T follicular helper cell (primary cell): Measurements from ENCODE around the gene CCNDBP1.
"Not testable (repeated sequence)": the region's sequence is repeated elsewhere in the genome, so short reads cannot be mapped to it uniquely, and the experiment has no call there.

Experiments
- DNase-seq: peaks from one replicate; pipeline ENCODE4 v3.0.0-alpha.2; 2020; ENCODE audit warnings: low read depth

Gene CCNDBP1

GRCh38 chr15:43215961-43216360 lies 30.8 kb downstream of the CCNDBP1 start:
- no peak for DNase-seq

- no peak for DNase-seq
Measured at GRCh38 chr15:43218908-43219706, 33.9 kb downstream of the CCNDBP1 start.

GRCh38 chr15:43219929-43220928 lies 35.0 kb downstream of the CCNDBP1 start:
- DNase-seq = no peak

GRCh38 chr15:43220991-43221403 lies 35.8 kb downstream of the CCNDBP1 start, which contains the start of gene EPB42:
Gene EPB42 (minus strand): TSS chr15:43221018. CDS start chr15:43220825, 193 bp downstream.
- no peak for DNase-seq

- no peak for DNase-seq
Measured at GRCh38 chr15:43221422-43221821, 36.2 kb downstream of the CCNDBP1 start.

GRCh38 chr15:43225201-43225949 lies 40.2 kb downstream of the CCNDBP1 start:
- peak; percentile 15 for DNase-seq

- DNase-seq = not testable (repeated sequence)
Measured at GRCh38 chr15:43225950-43226255, 40.7 kb downstream of the CCNDBP1 start.

- no peak for DNase-seq
Measured at GRCh38 chr15:43226436-43227305, 41.5 kb downstream of the CCNDBP1 start.

GRCh38 chr15:43229977-43230376 lies 44.8 kb downstream of the CCNDBP1 start:
- DNase-seq = no peak

GRCh38 chr15:43230640-43231115 lies 45.5 kb downstream of the CCNDBP1 start:
- no peak for DNase-seq

- no peak for DNase-seq
Measured at GRCh38 chr15:43232289-43232874, 47.2 kb downstream of the CCNDBP1 start.

GRCh38 chr15:43235536-43235935 lies 50.3 kb downstream of the CCNDBP1 start:
- no peak for DNase-seq

GRCh38 chr15:43237842-43238470 lies 52.8 kb downstream of the CCNDBP1 start:
- no peak for DNase-seq

GRCh38 chr15:43238671-43239131 lies 53.5 kb downstream of the CCNDBP1 start:
- DNase-seq = no peak

GRCh38 chr15:43239732-43240491 lies 54.7 kb downstream of the CCNDBP1 start:
- DNase-seq = no peak

- DNase-seq = no peak
Measured at GRCh38 chr15:43241100-43241499, 55.9 kb downstream of the CCNDBP1 start.

GRCh38 chr15:43242616-43243015 lies 57.4 kb downstream of the CCNDBP1 start:
- DNase-seq = no peak

- DNase-seq = no peak
Measured at GRCh38 chr15:43243020-43243645, 57.9 kb downstream of the CCNDBP1 start.

GRCh38 chr15:43244092-43244491 lies 58.9 kb downstream of the CCNDBP1 start:
- no peak for DNase-seq
